HG03521 (cell line): ENCODE data around the gene PDZD2.
"Not testable (repeated sequence)": the region's sequence is repeated elsewhere in the genome, so short reads cannot be mapped to it uniquely, and the experiment has no call there.

Experiments
- ATAC-seq: cut with Tn5 transposase; IDR thresholded peaks from one replicate; pipeline ENCODE4 v1.9.1; 2021; ENCODE audit warnings: mild to moderate bottlenecking, moderate library complexity; ENCODE audit not compliant: unreplicated experiment

PDZD2 gene

DNA sequence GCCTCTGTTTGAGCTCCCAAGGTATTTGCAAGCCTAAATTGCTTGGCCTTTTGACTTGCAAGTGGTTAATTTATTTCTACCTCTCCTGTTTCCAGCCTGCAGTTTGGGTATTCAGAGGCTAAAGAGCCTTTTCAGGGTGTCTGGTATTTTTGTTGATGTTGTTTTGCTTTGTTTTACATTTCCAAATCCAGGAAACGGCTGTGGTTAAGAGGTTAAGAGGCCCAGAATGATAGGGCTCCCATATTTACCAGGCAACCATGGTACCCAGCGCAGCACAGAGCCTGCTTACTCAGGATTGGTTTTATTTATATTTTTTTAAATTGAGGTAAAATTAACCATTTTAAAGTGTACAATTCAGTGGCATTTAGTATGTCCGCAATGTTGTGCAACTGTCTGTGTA is 92.1 kb downstream of the PDZD2 start:
- no peak for ATAC-seq

GRCh38 chr5:31731710-31732301 is 92.9 kb downstream of the PDZD2 start:
- no peak for ATAC-seq

GRCh38 chr5:31732821-31733220 is 93.9 kb downstream of the PDZD2 start:
- not testable (repeated sequence) for ATAC-seq

DNA sequence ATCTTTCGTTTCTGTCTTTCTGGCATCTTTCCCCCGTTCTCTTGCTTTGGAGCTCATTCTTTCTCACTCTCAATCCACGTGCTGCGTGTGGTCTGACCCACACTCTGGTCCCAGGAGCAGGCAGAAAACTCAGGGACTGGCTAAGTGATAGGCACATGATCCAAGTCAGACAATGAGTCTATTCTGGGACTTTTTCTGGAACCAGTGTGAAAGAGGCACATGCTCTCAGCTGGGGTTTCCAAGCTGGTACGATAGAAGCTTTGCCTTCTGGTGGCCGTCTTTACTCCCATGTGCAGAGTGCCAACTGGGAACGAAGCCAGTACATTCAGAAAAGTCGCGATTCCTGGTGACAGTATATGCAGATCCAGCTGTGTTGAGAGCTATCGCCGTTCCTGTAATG is 94.4 kb downstream of the PDZD2 start:
- no peak for ATAC-seq

- no peak for ATAC-seq
Measured at GRCh38 chr5:31736127-31736526, 97.2 kb downstream of the PDZD2 start.

DNA sequence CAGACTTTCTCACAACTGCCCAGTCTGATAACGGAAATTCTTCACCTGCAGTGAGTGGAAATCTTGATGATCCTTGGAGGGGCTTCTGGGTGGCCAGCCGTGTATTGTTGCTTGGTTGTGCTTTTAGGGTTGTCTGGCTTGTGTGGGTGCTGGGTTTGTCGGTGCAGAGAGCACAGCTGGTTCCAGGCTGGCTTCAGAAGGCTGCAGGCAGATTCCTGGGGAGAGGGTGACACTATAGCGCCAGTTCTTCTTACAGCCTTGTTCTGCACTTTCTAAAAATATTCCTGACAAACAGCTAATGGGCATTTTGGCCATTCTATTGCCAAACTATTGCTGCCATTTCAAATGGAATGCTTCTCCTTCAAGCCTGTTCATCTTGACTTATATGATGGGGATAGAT is 99.3 kb downstream of the PDZD2 start:
- no peak for ATAC-seq

GRCh38 chr5:31741496-31741895 is 102.6 kb downstream of the PDZD2 start:
- ATAC-seq: no peak

DNA sequence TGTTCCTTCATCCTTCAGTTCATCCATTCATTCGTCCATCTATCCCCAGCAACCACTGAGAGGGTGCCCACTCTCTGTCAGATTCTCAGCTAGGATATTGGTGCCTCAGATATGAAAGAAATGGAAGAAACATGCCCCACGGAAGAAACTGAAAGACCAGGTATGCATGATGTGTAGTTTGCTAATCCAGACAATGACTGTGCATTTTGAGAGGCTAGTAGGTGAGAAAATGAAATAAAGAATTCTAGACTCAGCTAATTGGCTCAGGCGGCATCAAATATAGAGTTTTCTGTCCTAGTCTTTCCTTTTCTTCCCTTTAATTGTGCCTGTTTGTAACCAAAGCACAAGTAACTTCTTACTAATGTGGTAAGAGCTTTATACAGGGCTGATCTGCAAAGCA is 104.7 kb downstream of the PDZD2 start:
- no peak for ATAC-seq

- no peak for ATAC-seq
Measured at GRCh38 chr5:31748458-31749172, 109.7 kb downstream of the PDZD2 start.

GRCh38 chr5:31750215-31750614 is 111.3 kb downstream of the PDZD2 start:
- no peak for ATAC-seq

- no peak for ATAC-seq
Measured at GRCh38 chr5:31751610-31752009, 112.7 kb downstream of the PDZD2 start.

DNA sequence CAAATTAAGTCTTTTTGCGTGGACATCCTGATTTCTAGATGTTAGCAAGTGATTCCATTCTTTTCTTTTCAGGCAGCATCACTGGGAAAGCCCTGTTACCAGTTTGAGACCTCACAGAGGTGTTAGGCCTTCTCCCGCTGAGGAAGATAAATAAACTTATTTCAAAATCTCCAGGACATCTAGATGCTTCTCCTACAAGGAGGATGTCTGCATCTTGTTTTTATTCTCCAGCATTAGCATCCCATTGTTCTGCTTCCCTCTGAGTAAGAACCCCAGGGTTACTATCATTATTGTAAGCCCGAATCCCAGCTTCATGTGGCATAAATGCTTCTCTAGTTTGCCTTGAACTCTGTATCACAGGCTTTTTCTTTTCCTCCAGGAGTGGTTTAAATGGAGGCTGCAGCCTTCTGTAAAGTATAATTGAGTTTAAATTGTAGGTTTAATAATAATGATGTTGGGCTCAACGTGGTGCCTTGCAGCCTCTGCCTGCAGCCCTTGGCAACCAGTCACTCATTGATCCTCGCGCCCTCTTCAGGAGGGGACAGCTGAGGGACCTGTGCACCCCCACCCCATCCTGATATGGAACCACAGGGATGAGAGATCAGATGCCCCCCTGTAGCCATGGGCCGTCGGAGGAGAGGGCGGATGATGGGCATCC is 114.9 kb downstream of the PDZD2 start:
- ATAC-seq: no peak

DNA sequence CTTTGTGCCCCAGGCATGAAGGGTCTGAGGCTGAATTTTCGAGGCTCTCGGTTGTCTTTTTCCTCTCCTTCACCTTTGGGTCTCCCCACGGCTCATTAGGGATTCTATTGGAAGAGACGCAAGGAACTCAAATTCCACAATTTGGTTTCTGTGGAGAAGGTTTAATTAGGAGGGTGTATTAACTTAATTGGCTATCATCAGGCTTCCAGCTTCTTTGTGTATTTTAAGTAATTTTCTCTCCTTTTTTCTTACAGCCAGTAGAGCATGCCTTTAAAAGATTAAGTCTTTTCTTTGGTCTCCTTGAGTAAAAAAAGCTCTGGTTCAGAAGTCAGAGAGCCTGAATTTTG is 115.4 kb downstream of the PDZD2 start:
- no peak for ATAC-seq

GRCh38 chr5:31754741-31755675 is 116.1 kb downstream of the PDZD2 start:
- ATAC-seq: no peak

DNA sequence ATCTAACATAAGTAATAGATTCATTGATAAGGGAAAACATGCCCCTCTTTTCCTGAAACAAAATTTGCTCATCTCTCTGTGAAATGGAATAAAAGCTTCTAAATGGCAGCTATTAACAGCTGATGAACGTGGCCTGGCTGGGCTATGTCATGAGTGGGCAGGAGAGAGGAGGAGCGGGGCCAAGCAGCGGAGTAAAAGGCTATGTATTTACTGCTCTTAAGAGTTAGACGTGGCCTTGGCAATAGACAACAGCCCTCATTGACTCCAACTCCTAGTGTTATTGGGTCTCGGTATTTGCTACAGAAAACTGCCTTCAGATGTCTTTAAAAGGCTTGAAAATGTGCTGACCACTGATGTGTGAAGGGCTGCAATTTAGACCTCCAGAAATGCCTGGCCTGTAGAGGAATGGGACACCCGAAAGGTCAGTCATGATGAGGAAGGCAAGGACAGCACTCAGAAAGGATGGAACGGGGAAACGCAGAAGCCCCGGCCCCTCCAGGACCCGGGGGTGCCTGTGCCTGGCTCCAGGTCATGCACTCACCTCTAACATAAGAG is 116.8 kb downstream of the PDZD2 start:
- ATAC-seq: no peak

GRCh38 chr5:31757806-31758205 is 118.9 kb downstream of the PDZD2 start:
- no peak for ATAC-seq

DNA sequence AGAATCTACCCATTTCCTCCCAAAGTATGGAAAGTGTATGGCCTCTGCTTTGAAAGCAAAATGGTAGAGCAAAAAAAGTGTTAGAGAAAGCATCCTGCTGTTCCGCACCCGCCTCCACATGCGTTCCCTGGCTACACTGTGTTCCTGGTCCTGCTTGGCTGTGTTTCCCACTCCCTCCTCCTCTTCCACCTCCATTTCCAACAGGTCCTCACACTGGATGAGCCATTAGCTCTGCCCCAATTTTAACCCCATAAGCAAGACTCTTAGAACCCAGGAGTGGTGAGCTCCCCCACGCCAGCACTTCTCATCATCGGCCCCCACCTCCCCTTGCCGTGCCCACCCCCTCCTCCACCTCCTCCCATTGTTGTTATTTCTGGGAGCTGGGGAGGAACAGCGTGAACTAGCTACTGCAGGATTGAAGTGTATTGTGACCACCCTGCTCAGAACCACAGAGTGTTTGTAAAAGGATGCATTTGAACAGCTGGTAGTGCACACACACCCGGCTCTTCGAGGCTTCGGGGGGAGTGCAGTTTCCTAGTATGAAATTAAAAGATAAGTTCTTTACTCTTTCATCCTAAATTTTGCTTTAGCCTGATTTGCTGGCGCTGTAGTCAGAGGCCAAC is 120.0 kb downstream of the PDZD2 start:
- no peak for ATAC-seq

DNA sequence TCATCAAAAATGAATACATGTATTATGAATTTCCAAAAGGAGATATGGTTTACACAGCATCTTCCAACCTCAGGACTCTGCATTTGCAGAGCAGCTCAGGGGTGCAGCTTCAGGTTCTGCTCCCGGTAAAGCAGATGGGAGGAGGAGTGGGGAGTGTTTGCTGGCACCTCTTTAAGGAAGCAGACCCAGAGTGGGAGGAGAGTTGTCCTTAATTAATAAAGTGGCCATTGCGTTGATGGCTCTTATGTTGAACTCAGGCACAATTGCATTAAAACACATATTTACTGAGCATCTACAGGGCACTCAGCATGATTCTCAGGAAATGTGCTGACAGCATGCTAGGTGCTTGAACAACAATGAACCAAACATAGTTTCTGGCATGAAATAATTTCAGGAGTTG is 121.0 kb downstream of the PDZD2 start:
- no peak for ATAC-seq

DNA sequence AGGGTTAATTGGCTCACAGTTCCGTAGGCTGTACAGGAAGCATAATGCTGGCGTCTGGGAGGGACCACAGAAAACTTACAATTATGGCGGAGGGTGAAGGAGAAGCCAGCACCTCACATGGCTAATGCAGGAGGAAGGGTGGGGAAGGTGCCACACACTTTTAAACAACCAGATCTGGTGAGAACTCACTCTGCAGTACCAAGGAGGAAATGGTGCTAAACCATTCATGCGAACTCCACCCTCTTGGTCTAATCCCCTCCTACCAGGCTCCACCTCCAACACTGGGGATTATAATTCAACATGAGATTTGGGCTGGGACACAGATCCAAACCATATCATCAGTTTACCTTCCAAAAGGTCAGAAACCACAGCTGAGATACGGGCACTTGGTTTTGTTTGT is 122.9 kb downstream of the PDZD2 start:
- ATAC-seq: no peak

DNA sequence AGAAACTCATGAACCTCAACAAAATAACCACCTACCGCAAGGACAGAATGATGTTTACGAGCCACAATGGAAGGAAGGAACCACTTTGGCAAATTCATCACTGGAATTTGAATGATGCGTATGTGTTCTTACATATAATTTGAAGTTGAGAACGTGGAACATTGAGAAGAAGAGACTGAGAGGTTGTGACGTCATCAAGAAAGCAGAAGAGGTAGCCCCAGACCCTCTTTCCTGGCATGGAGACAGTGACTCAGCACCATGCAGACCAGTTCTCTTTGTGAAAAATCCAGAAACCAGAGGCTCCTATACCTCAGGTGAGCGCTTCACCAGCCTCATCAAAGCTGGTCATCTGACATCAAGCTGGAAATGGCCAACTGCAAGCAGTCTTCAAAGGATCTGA is 124.5 kb downstream of the PDZD2 start:
- ATAC-seq: no peak

DNA sequence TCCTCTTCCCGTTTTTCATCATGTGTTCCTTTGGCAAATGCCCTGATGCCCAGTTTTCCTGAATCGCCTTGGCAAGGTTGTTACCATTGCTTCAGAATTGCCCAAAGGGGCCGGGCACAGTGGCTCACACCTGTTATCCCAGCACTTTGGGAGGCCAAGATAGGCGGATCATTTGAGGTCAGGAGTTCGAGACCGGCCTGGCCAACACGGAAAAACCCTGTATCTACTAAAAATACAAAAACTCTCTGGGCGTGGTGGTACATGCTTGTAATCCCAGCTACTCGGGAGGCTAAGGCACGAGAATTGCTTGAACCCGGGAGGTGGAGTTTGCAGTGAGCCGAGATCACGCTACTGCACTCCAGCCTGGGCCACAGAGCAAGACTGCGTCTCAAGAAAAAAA is 125.8 kb downstream of the PDZD2 start:
- not testable (repeated sequence) for ATAC-seq
